Measurements from ENCODE around the gene SLC41A1. TPM values are rescaled to one million over a fixed set of nuclear protein-coding genes. Genes with fewer than 3 reads are reported as not detected.

SLC41A1 gene
- total RNA-seq, 1 donor from 2014 or later: 14.0 TPM

GRCh38 chr1:205817988-205818387 lies 5.0 kb upstream of the SLC41A1 start:
- no peak for TF ChIP-seq CTCF (conservative IDR thresholded peaks at IDR 0.05; ENCODE audit: low read depth, low read length)
- H3K4me3 ChIP-seq (ENCODE audit: low read depth, low read length): no peak overlapping the region
- no peak for DNase-seq (ENCODE audit: low read depth)

- no peak for DNase-seq (ENCODE audit: low read depth)
- H3K4me3 ChIP-seq (ENCODE audit: low read depth, low read length): no peak overlapping the region
- TF ChIP-seq CTCF (conservative IDR thresholded peaks at IDR 0.05; ENCODE audit: low read depth, low read length): no peak
Measured at GRCh38 chr1:205817364-205817763, 4.4 kb upstream of the SLC41A1 start.

GRCh38 chr1:205813755-205814058 lies 709 bp upstream of the SLC41A1 start:
- H3K4me3 ChIP-seq (ENCODE audit: low read depth, low read length): peak overlapping the region; percentile 90
- no peak for TF ChIP-seq CTCF (conservative IDR thresholded peaks at IDR 0.05; ENCODE audit: low read depth, low read length)
- DNase-seq (ENCODE audit: low read depth): no peak

- peak overlapping the region; percentile 90 for H3K4me3 ChIP-seq (ENCODE audit: low read depth, low read length)
- DNase-seq (ENCODE audit: low read depth): no peak
- no peak for TF ChIP-seq CTCF (conservative IDR thresholded peaks at IDR 0.05; ENCODE audit: low read depth, low read length)
Measured at GRCh38 chr1:205812271-205812877, 624 bp downstream of the SLC41A1 start.

GRCh38 chr1:205811660-205812059 lies 1.3 kb downstream of the SLC41A1 start:
- no peak for DNase-seq (ENCODE audit: low read depth)
- no peak for TF ChIP-seq CTCF (conservative IDR thresholded peaks at IDR 0.05; ENCODE audit: low read depth, low read length)
- peak overlapping the region; percentile 90 for H3K4me3 ChIP-seq (ENCODE audit: low read depth, low read length)

GRCh38 chr1:205810448-205811157 lies 2.4 kb downstream of the SLC41A1 start:
- peak; percentile 52 for TF ChIP-seq CTCF (conservative IDR thresholded peaks at IDR 0.05; ENCODE audit: low read depth, low read length)
- peak overlapping the region; percentile 37 for H3K4me3 ChIP-seq (ENCODE audit: low read depth, low read length)
- no peak for DNase-seq (ENCODE audit: low read depth)

GRCh38 chr1:205809942-205810345 lies 3.1 kb downstream of the SLC41A1 start:
- peak overlapping the region; percentile 37 for H3K4me3 ChIP-seq (ENCODE audit: low read depth, low read length)
- no peak for DNase-seq (ENCODE audit: low read depth)
- no peak for TF ChIP-seq CTCF (conservative IDR thresholded peaks at IDR 0.05; ENCODE audit: low read depth, low read length)
